Activated naive CD4-positive, alpha-beta T cell treated with anti-CD3 and anti-CD28 coated beads, Interleukin-2, amount 50 U/mL, for 16 hours (primary cell): ENCODE results near the gene GALNT16.
A peak's percentile ranks its signal among the peaks of the same experiment; 100 is the strongest.
"Not testable (repeated sequence)": the region's sequence is repeated elsewhere in the genome, so short reads cannot be mapped to it uniquely, and the experiment has no call there.

Source experiments
- DNase-seq: peaks from one replicate; pipeline ENCODE4 v3.0.0-alpha.2; 2020

The GALNT16 gene

DNA sequence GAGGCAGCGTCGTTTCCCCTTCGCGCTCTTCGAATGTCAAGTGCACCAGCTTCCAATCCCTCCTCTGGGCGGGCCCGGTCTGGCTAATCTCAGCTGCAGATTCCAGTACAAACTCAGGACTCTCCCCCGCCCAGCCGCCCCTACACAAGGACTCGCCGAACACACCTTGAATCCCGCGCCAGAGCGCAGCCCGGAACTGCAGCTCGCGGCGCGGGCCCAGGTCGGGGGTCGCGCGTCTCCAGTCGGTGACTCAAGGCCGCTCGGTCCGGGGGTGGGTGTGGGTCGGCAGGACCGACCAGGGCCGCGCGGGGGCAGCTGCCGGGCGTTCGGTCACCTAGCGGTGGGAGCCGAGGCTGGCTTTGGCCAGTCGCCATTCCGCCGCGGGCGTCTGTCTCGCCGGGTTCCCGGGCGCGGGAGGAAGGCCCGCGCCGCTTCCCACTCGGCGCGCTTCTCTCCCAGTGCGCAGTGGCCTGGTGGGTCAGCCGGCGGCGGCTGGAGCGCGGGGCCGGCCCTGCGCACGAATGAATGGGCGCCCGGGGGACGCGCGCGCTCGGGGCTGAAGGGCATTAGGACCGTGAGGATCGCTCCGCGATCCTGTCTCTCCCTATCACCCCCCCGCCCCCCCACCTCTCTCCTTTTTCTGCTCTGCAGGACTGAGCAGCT, at the start of gene GALNT16:
Gene GALNT16 (plus strand): TSS at position 632 of the 663 bp plus-strand sequence. CDS start 133 bp downstream, outside the sequence.
- no peak for DNase-seq

DNA sequence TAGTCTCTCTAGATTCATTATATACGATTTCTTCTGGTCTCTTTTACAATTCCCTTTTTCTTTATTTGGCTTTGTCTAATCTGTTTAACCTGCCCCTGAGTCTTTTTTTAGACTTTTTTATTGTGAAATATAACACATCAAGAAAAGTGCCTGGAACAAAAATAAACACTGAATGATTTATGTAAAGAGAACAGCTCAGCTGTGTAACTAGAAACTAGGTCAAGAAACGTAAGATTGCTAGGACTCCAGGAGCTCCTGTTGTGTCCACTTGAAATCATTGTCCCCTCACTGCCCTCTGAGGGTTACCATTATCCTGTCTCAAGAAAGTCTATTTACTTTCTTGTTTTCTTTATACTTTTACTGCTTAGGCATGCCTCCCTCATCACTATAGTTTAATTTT, 45.6 kb upstream of the GALNT16 start:
- no peak for DNase-seq

- not testable (repeated sequence) for DNase-seq
Measured at GRCh38 chr14:69217663-69218062, 42.3 kb upstream of the GALNT16 start.

GRCh38 chr14:69224946-69225345, 35.0 kb upstream of the GALNT16 start:
- DNase-seq, result no peak

- DNase-seq, result no peak
Measured at GRCh38 chr14:69226178-69226577, 33.8 kb upstream of the GALNT16 start.

GRCh38 chr14:69226736-69227135, 33.2 kb upstream of the GALNT16 start:
- DNase-seq, result no peak

DNA sequence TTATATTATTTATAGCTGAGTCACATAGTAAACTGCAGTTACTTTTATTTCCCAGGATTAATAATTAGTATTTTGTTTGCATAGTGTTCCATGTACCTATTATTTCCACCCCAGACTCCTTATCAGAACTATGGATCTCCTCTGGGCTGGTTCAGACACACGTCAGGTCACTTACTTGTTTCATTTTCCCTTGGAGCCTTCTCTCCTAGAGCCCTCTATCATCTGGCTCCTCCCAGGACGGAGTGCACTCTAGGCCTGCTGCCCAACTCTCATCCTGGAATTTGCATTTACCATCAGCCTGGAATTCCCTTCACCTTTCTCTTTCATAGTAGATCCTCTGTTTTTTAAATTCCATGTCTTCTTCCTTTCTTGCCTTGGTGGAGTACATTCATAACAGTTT, 28.5 kb upstream of the GALNT16 start:
- no peak for DNase-seq

- DNase-seq, result no peak
Measured at GRCh38 chr14:69232388-69232787, 27.6 kb upstream of the GALNT16 start.

DNA sequence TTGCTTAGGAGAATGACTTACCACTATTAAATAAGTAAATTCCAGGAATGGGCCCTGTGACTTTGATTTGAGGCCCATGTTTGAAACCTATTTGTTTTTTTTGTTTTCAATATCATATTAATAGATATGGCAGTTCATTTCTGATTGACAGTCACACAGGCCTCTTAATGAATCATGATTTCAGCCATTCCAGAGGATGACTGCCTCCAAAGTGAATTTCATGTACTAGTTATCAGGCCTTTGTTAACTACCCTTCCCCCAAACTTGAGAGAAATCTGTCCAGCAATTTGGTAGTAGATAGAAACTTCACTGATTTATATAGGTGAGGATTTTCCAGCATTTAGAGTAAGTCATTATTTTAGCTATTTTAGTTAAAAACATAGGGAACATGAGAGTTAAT, 25.9 kb upstream of the GALNT16 start:
- DNase-seq, result no peak

DNA sequence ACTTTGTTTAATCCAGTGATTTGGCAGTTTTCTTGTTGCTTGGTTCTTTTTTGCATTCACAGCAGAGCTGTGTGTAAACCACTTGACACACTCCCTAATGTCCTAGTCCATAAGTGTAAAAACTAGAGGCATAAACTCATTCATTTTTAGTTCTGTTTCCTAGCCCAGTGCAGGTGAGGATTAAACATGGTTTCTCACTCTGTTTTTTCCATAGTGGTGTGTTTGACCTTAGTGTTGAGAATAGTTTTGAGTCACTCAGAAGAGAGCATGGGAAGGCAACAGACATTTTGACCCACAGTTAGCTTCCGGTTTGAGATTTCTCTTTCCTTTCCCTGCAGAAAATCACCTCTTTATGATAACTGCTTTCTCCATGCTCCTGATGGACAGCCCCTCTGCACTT, 24.2 kb upstream of the GALNT16 start:
- no peak for DNase-seq

- no peak for DNase-seq
Measured at GRCh38 chr14:69237142-69237541, 22.8 kb upstream of the GALNT16 start.

GRCh38 chr14:69237584-69237983, 22.4 kb upstream of the GALNT16 start:
- DNase-seq, result no peak

DNA sequence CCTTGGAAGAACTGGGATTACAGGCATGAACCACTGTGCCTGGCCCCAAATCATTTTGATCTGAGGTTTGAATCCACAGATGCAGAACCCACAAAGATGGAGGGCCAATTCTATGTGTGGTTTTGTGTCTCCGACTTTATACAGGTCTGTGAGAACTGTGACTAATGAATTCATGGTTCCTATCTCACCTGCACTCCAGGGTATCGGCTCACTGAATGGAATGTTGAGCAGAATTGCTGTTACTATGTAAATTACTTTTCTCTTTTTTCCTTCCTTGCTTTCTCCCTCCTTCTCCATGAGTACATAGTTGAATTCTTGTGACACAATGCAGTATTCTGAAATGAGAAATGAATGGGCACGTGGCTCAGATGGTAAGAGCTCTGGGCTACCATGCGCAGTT, 21.1 kb upstream of the GALNT16 start:
- DNase-seq, result no peak

- no peak for DNase-seq
Measured at GRCh38 chr14:69240527-69241173, 19.3 kb upstream of the GALNT16 start.

DNA sequence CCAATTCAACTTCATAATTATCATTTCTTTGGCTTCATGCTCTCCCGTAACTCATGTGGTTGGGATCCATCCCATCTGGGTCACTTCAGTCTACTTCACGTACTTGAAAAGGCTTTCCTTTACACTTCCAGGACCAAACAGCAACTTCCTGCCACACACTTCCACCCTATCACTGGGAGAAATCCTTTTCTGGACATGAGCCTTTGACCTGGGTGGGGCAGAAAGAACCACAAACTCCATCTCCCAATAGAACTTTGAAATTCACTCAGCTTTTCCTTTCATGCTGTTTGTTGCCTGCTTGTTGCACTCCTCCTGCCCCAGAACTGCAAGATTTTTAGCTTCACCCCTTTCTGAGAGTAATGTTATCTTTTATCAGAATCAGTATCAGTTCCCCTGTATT, 18.4 kb upstream of the GALNT16 start:
- no peak for DNase-seq

DNA sequence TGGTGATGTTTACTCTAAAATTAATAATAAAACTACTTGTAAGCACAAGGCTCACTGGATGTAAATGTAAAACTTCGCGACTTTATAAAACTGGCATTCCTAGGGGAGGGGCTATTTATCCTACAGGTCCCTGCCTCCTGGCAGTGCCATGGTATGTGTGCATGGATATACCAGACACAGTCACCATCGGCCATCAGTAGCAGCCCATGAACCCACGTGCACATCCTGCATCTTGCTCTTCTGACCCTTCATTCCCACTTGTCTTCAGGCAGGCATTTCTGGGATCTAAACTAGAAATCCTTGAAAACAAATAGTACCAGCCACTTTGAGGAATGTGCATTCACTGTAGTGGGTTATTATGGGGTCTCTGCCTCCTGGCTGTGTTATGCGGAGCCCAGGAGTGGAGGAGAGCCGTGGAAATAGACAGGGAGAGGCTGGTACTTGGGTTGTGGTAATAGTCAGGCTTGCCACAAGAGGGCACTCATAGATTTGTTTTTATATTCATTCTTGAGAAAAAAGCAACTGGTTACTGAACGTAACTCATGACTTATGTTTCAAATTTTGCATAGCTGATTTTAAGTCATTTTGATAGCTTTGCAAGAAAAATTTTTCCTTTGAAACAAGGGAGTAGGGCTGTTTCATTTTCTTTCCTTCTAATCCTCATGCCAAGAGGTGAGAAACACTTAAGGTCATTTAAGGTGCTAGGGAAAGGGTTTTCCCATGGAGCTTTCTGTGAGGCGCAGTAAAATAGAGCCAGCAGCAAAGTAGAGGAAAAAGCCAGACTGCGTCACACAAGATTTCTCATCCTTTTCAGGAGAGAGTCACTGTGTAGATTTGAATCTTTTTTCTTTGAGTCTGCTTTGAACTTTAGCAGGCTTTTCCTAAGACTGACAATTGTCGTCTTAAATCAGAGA, 17.4 kb upstream of the GALNT16 start:
- peak; percentile 57 for DNase-seq

- DNase-seq, result no peak
Measured at GRCh38 chr14:69244946-69245345, 15.0 kb upstream of the GALNT16 start.

- DNase-seq, result no peak
Measured at GRCh38 chr14:69246331-69246730, 13.6 kb upstream of the GALNT16 start.

DNA sequence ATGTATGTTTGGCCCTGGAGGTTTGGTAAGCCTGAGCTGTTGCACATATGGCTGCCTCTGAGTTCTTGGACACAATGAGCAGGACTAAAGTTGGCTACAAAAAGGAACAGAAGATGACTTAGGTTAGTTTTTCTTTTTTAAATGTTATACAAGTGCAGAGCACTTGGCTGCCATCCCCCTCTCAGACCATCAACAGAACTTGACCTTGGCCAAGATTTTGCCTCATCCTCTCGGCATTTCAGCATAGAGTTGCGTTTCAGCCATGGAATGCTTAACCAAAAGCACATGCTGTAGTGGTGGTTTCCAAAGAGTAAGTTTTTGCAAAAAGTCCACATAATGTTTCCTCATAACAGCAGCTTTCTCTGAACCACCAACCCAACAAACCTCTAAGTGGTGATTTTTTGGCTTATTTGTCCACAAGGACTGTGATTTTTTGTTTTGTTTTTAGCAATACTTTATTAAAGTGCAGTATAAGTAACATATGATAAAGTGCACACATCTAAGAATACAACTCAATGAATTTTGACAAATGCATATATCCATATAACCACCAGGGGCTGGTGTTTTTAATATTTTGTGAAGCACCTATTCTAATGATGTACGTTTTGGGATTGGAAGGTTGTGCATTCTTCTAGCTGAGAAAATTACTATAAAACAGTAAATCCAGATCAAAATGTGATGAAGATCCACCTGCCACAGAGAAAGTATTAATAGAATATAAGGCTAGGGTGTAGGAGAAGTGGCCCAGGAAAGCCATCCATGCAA, 12.1 kb upstream of the GALNT16 start:
- no peak for DNase-seq

GRCh38 chr14:69249603-69250002, 10.4 kb upstream of the GALNT16 start:
- DNase-seq, result no peak

- DNase-seq, result no peak
Measured at GRCh38 chr14:69252851-69253250, 7.1 kb upstream of the GALNT16 start.

DNA sequence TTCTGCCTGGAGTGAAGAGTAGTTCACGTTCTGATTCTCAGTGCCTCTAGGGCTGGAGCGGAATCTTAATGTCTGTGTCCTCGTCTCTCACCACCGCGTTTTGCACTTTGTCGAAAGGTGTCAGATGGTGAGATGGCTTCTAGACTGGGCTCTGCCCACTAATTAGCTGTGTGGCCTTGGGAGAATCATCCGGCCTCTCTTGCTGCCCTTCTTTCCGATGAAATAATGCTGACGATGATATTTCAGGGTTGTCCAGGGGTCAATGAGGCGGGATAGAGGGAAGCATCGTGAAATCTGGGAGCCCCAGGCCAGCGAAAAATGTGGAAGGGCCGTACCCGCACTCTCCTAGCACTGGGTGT, 811 bp upstream of the GALNT16 start:
- DNase-seq, result no peak
